ENCODE results near the gene SUSD2.

Gene SUSD2

DNA sequence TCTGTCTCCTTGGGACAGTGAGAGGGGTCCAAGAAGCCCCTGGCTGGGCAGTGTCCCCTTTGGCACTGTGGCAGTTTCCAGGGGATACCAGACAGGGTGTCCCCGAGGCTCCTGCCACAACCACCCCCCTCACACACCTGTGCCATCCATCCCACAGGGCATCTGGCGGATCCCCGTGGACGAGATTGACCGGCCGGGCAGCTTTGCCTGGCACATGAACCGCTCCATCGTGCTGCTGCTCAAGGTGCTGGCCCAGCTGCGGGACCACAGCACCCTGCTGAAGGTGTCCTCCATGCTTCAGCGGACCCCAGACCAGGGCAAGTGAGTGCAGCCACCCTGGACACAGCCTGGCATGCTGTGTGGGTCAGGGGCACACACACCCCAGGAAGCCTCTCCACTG is 17.0 kb upstream of the SUSD2 start:
- no peak for ATAC-seq
- no peak for TF ChIP-seq OSR1 (CRISPR knock-in tag; IDR thresholded peaks at IDR 0.05)
- TF ChIP-seq GLIS3 (CRISPR knock-in tag; IDR thresholded peaks at IDR 0.05), result no peak
- TF ChIP-seq ARNTL (CRISPR knock-in tag; IDR thresholded peaks at IDR 0.05; ENCODE audit: borderline replicate concordance, low read depth), result no peak
- no peak for TF ChIP-seq RARB (CRISPR knock-in tag; IDR thresholded peaks at IDR 0.05)
- no peak for TF ChIP-seq PPARA (CRISPR knock-in tag; IDR thresholded peaks at IDR 0.05; ENCODE audit: borderline replicate concordance)
- no peak for TF ChIP-seq TOX (CRISPR knock-in tag; IDR thresholded peaks at IDR 0.05; ENCODE audit: borderline replicate concordance)
- no peak for TF ChIP-seq ZNF8 (CRISPR knock-in tag; IDR thresholded peaks at IDR 0.05)
- no peak for TF ChIP-seq ZFP3 (CRISPR knock-in tag; IDR thresholded peaks at IDR 0.05)
- no peak for TF ChIP-seq ZC3H10 (CRISPR knock-in tag; IDR thresholded peaks at IDR 0.05)
- TF ChIP-seq, protein P1, sequence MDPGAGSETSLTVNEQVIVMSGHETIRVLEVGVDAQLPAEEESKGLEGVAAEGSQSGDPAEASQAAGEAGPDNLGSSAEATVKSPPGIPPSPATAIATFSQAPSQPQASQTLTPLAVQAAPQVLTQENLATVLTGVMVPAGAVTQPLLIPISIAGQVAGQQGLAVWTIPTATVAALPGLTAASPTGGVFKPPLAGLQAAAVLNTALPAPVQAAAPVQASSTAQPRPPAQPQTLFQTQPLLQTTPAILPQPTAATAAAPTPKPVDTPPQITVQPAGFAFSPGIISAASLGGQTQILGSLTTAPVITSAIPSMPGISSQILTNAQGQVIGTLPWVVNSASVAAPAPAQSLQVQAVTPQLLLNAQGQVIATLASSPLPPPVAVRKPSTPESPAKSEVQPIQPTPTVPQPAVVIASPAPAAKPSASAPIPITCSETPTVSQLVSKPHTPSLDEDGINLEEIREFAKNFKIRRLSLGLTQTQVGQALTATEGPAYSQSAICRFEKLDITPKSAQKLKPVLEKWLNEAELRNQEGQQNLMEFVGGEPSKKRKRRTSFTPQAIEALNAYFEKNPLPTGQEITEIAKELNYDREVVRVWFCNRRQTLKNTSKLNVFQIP (CRISPR knock-in tag; IDR thresholded peaks at IDR 0.05; ENCODE audit: borderline replicate concordance, low read depth), result no peak
- TF ChIP-seq ZFP30 (CRISPR knock-in tag; IDR thresholded peaks at IDR 0.05), result no peak
- no peak for TF ChIP-seq ESRRG (CRISPR knock-in tag; IDR thresholded peaks at IDR 0.05)
- TF ChIP-seq SNAI2 (CRISPR knock-in tag; IDR thresholded peaks at IDR 0.05), result no peak
- TF ChIP-seq ZNF565 (CRISPR knock-in tag; conservative IDR thresholded peaks at IDR 0.05; ENCODE audit: low read depth), result no peak
- no peak for TF ChIP-seq BACH2 (CRISPR knock-in tag; IDR thresholded peaks at IDR 0.05; ENCODE audit: borderline replicate concordance)
- TF ChIP-seq, protein P2, sequence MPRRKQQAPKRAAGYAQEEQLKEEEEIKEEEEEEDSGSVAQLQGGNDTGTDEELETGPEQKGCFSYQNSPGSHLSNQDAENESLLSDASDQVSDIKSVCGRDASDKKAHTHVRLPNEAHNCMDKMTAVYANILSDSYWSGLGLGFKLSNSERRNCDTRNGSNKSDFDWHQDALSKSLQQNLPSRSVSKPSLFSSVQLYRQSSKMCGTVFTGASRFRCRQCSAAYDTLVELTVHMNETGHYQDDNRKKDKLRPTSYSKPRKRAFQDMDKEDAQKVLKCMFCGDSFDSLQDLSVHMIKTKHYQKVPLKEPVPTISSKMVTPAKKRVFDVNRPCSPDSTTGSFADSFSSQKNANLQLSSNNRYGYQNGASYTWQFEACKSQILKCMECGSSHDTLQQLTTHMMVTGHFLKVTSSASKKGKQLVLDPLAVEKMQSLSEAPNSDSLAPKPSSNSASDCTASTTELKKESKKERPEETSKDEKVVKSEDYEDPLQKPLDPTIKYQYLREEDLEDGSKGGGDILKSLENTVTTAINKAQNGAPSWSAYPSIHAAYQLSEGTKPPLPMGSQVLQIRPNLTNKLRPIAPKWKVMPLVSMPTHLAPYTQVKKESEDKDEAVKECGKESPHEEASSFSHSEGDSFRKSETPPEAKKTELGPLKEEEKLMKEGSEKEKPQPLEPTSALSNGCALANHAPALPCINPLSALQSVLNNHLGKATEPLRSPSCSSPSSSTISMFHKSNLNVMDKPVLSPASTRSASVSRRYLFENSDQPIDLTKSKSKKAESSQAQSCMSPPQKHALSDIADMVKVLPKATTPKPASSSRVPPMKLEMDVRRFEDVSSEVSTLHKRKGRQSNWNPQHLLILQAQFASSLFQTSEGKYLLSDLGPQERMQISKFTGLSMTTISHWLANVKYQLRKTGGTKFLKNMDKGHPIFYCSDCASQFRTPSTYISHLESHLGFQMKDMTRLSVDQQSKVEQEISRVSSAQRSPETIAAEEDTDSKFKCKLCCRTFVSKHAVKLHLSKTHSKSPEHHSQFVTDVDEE (CRISPR knock-in tag; IDR thresholded peaks at IDR 0.05), result no peak
- TF ChIP-seq, protein P3, sequence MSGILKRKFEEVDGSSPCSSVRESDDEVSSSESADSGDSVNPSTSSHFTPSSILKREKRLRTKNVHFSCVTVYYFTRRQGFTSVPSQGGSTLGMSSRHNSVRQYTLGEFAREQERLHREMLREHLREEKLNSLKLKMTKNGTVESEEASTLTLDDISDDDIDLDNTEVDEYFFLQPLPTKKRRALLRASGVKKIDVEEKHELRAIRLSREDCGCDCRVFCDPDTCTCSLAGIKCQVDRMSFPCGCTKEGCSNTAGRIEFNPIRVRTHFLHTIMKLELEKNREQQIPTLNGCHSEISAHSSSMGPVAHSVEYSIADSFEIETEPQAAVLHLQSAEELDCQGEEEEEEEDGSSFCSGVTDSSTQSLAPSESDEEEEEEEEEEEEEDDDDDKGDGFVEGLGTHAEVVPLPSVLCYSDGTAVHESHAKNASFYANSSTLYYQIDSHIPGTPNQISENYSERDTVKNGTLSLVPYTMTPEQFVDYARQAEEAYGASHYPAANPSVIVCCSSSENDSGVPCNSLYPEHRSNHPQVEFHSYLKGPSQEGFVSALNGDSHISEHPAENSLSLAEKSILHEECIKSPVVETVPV (CRISPR knock-in tag; IDR thresholded peaks at IDR 0.05), result no peak

DNA sequence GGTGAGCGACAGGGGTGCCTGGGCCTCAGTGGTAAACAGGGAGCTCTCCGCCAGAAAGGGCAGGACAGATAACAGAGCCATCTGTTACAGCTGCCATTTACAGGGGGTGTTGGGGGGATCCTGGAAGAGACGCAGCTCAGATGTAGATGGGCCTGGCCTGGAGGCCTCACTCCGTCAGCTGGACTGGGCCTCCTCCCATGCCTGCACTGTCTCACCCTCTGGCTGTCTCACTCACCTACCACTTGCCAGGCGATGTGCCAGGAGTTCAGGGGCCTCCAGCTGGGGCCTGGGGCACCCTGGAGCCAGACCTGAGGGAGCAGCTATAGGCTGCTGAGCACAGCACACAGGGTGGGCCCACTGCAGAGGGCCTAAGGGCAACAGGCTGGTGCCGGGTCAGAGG is 16.3 kb upstream of the SUSD2 start:
- ATAC-seq, result no peak; the same call in 2 of the 3 replicates
- TF ChIP-seq PPARA (CRISPR knock-in tag; IDR thresholded peaks at IDR 0.05; ENCODE audit: borderline replicate concordance) (no peak), BACH2 (CRISPR knock-in tag; IDR thresholded peaks at IDR 0.05; ENCODE audit: borderline replicate concordance) (no peak), GLIS3 (CRISPR knock-in tag; IDR thresholded peaks at IDR 0.05) (no peak), CSDC2 (CRISPR knock-in tag; IDR thresholded peaks at IDR 0.05) (no peak), ZFP3 (CRISPR knock-in tag; IDR thresholded peaks at IDR 0.05) (no peak), ISL1 (CRISPR knock-in tag; IDR thresholded peaks at IDR 0.05) (no peak)
- TF ChIP-seq, protein P1 (CRISPR knock-in tag; IDR thresholded peaks at IDR 0.05; ENCODE audit: borderline replicate concordance, low read depth), result no peak

DNA sequence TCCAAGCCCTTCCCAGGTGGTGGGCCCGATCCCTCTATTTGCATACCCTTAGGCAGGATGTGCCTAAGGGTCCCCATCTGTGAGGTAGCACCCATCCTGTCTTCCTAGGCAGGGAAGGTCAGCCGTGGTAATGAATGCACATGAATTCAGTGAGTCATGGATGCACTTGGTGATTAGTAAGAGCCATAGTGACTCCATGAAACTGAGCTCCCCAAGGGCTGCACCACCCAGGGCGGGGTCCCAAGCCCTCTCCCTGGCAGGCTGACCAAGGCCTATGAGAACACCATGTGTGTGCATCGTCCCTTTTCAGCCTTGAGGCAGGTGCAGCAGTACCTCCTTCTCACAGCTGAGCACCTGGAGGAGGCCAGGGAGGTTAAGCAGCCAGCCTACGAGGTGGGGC is 15.6 kb upstream of the SUSD2 start:
- TF ChIP-seq SNAI2 (CRISPR knock-in tag; IDR thresholded peaks at IDR 0.05) (no peak), ARNTL (CRISPR knock-in tag; IDR thresholded peaks at IDR 0.05; ENCODE audit: borderline replicate concordance, low read depth) (no peak), ZC3H10 (CRISPR knock-in tag; IDR thresholded peaks at IDR 0.05) (no peak), ZNF565 (CRISPR knock-in tag; conservative IDR thresholded peaks at IDR 0.05; ENCODE audit: low read depth) (no peak), OSR1 (CRISPR knock-in tag; IDR thresholded peaks at IDR 0.05) (no peak)
- TF ChIP-seq, protein P3 (CRISPR knock-in tag; IDR thresholded peaks at IDR 0.05), result no peak
- TF ChIP-seq, protein P1 (CRISPR knock-in tag; IDR thresholded peaks at IDR 0.05; ENCODE audit: borderline replicate concordance, low read depth), result no peak

More for the DNA sequence above, 15.6 kb upstream of the SUSD2 start:
- ATAC-seq, result no peak

All from SK-N-SH treated with all-trans-retinoic acid at 6 μM for 48 hours (cell line).